HepG2 (cell line): ENCODE results near the gene SIGMAR1. TPM values are rescaled to one million over a fixed set of nuclear protein-coding genes. Genes with fewer than 3 reads are reported as not detected.

ENCODE experiments used
- ATAC-seq: fragments of 200-7000 bp; cut with Tn5 transposase; 3 replicates; pipeline ENCODE4 v1.9.1; 2020; ENCODE audit warnings: mild to moderate bottlenecking, moderate library complexity
- BruUV-seq: library from RNA; stranded (reverse); fragments of 400-500 nt; replicated peaks from 2 replicates; lab custom pipeline; 2021; lab: Mats Ljungman, UMichigan
- CTCF ChIA-PET: fragments of 300-600 bp; formaldehyde crosslinking; extraction: SDS; loops from one replicate; lab custom pipeline; 2021; ENCODE audit warnings: low total read pairs, inconsistent platforms, low intra/inter-chr PET ratio; lab: Yijun Ruan, JAX
- POLR2A ChIA-PET: fragments of 350-600 bp; sonication (Branson Sonifier 250); formaldehyde crosslinking; loops from one replicate; lab custom pipeline; 2020; ENCODE audit warnings: antibody characterized with exemption, inconsistent platforms; lab: Yijun Ruan, JAX
- DNase-seq: peaks from one replicate; pipeline ENCODE4 v3.0.0-alpha.2; 2015; ENCODE audit warnings: low spot score
- FAIRE-seq: peaks from 3 replicates; lab custom pipeline; 2011; peaks lifted over from hg19 to GRCh38; lab: Jason Lieb, UNC
- H2AFZ ChIP-seq: one replicate; pipeline ENCODE4 v1.6.1; 2011; ENCODE audit warnings: low read length, inconsistent platforms
- H3K27ac ChIP-seq: fragments of 300-600 bp; 3 replicates; pipeline ENCODE4 v1.8.0; 2011; ENCODE audit warnings: mixed run types, mild to moderate bottlenecking, mixed read lengths, low read length, inconsistent platforms; ENCODE audit not compliant: insufficient read depth; ENCODE audit errors: extremely low read length
- H3K27me3 ChIP-seq, 2 experiments: fragments of 200-600 bp in 1 of 2; 2 replicates in 1 of 2; 3 replicates in 1 of 2; pipeline versions ENCODE4 v1.6.0 to v1.8.0; 2011; ENCODE audit warnings: low read length in 2 of 2, mild to moderate bottlenecking in 2 of 2, moderate library complexity in 2 of 2, inconsistent platforms in 1 of 2; ENCODE audit not compliant: insufficient read depth in 2 of 2, control insufficient read depth in 1 of 2
- H3K36me3 ChIP-seq, 2 experiments: fragments of 200-600 bp in 1 of 2; replicated peaks in 1 of 2; 2 replicates in 1 of 2; 3 replicates in 1 of 2; pipeline versions ENCODE4 v1.5.1 to v1.8.0; 2011; ENCODE audit warnings: low read length in 2 of 2, inconsistent platforms in 1 of 2; ENCODE audit not compliant: insufficient read depth in 2 of 2, control insufficient read depth in 1 of 2
- H3K4me1 ChIP-seq: 2 replicates; pipeline ENCODE4 v1.5.1; 2012; ENCODE audit warnings: low read length, inconsistent platforms; ENCODE audit not compliant: insufficient read depth
- H3K4me2 ChIP-seq: 2 replicates; pipeline ENCODE4 v1.6.0; 2011; ENCODE audit warnings: low read depth, low read length, inconsistent platforms
- H3K4me3 ChIP-seq, 3 experiments: fragments of 200-600 bp in 1 of 3; sonication (generic), shearing (Covaris generic) in 1 of 3; replicated peaks in 1 of 3; 2 replicates each; pipeline ENCODE4 v1.5.1; 2011 to 2016; ENCODE audit warnings: low read length in 3 of 3, inconsistent platforms in 2 of 3, low read depth in 2 of 3, mild to moderate bottlenecking in 2 of 3, control low read depth in 1 of 3, mixed read lengths in 1 of 3; ENCODE audit not compliant: insufficient read depth in 1 of 3
- H3K79me2 ChIP-seq: one replicate; pipeline ENCODE4 v1.6.1; 2011; ENCODE audit warnings: low read length, inconsistent platforms; ENCODE audit not compliant: insufficient read depth
- H3K9ac ChIP-seq: 2 replicates; pipeline ENCODE4 v1.6.0; 2011; ENCODE audit warnings: mild to moderate bottlenecking, low read depth, low read length, inconsistent platforms; ENCODE audit not compliant: insufficient read depth
- H3K9me3 ChIP-seq: 2 replicates; pipeline ENCODE4 v1.5.1; 2012; ENCODE audit warnings: mild to moderate bottlenecking, low read length
- H4K20me1 ChIP-seq: 2 replicates; pipeline ENCODE4 v1.6.0; 2011; ENCODE audit warnings: inconsistent platforms, mild to moderate bottlenecking, low read length, moderate library complexity; ENCODE audit not compliant: insufficient read depth
- ELF3 ChIP-seq: IDR thresholded peaks from 2 replicates; pipeline ENCODE4 v1.6.1; 2016; ENCODE audit warnings: missing genetic modification reagents, missing compliant biosample characterization
- FOXK1 ChIP-seq: sonication (generic); formaldehyde crosslinking; IDR thresholded peaks from 2 replicates; pipeline ENCODE4 v1.4.0; 2020; ENCODE audit warnings: low read depth, missing genetic modification reagents, borderline replicate concordance
- KAT8 ChIP-seq: IDR thresholded peaks from 2 replicates; pipeline ENCODE4 v1.6.1; 2016; ENCODE audit warnings: missing genetic modification reagents, missing compliant biosample characterization
- MEF2D ChIP-seq: sonication (generic); formaldehyde crosslinking; IDR thresholded peaks from 2 replicates; pipeline ENCODE4 v1.5.1; 2020; ENCODE audit warnings: mild to moderate bottlenecking, missing genetic modification reagents
- SP2 ChIP-seq: sonication (generic); formaldehyde crosslinking; IDR thresholded peaks from 2 replicates; pipeline ENCODE4 v1.5.1; 2020; ENCODE audit warnings: mild to moderate bottlenecking, missing genetic modification reagents
- ZNF543 ChIP-seq: sonication (generic); formaldehyde crosslinking; IDR thresholded peaks from 2 replicates; pipeline ENCODE4 v1.4.0; 2020; ENCODE audit warnings: mild to moderate bottlenecking, missing genetic modification reagents
- WGBS: methylation state at CpG from one replicate; pipeline ENCODE4 v1.1.6; 2017; ENCODE audit warnings: low lambda C conversion rate; 5-methylcytosine and 5-hydroxymethylcytosine counted together
- in situ Hi-C: cut with HindIII; loops from 2 replicates; pipeline ENCODE4 v1.10.0; 2017; ENCODE audit warnings: low pct_unique_long_range_greater_than_20kb; ENCODE audit not compliant: extremely low pct_ligation_motif_present
- intact Hi-C: fragments of 100-400 bp; cut with micrococcal nuclease; formaldehyde crosslinking; loops from one replicate; pipeline ENCODE4 v1.10.0; 2022; ENCODE audit not compliant: unreplicated experiment
- polyA plus RNA-seq, 8 experiments: library from polyadenylated mRNA; depleted of rRNA in 3 of 8; stranded (reverse) in 7 of 8; unstranded in 1 of 8; fragments of >200 nt; fragmentation: Illumina TruSeq in 4 of 8; extraction: Trizol in 4 of 8; gene quantifications; 2 replicates each; pipeline versions ENCODE4 v1.2.1 to v1.2.3, GENCODE V29; 2011 to 2016; ENCODE audit warnings: low read depth in 4 of 8, missing spikeins in 1 of 8, mixed read lengths in 1 of 8; ENCODE audit not compliant: insufficient read depth in 1 of 8
- total RNA-seq, 5 experiments: library from RNA; depleted of rRNA; stranded (reverse); fragments of >200 nt; fragmentation: Illumina TruSeq; extraction: Trizol; gene quantifications; 2 replicates each; pipeline ENCODE4 v1.2.3, GENCODE V29; 2016; ENCODE audit warnings: low read depth in 1 of 5
- TF ChIP-seq, protein P1 (sequence below): sonication (generic); formaldehyde crosslinking; IDR thresholded peaks from 2 replicates; pipeline ENCODE4 v1.8.1; 2023; ENCODE audit warnings: mild to moderate bottlenecking, moderate library complexity, missing genetic modification reagents
- TF ChIP-seq, protein P2 (sequence below): sonication (generic); formaldehyde crosslinking; conservative IDR thresholded peaks from 2 replicates; pipeline ENCODE4 v1.4.0; 2020; ENCODE audit warnings: missing genetic modification reagents
- TF ChIP-seq, protein P3 (sequence below): sonication (generic); formaldehyde crosslinking; IDR thresholded peaks from 2 replicates; pipeline ENCODE4 v1.4.0; 2020; ENCODE audit warnings: missing genetic modification reagents
- TF ChIP-seq, protein P4 (sequence below): sonication (generic); formaldehyde crosslinking; IDR thresholded peaks from 2 replicates; pipeline ENCODE4 v1.8.0; 2022; ENCODE audit warnings: mild to moderate bottlenecking, missing genetic modification reagents, borderline replicate concordance

Gene SIGMAR1
- total and polyA plus RNA-seq, 2 of the 13 experiments (the other 11 are each of a cell fraction or from before 2014, with no cell fraction given): 38.9 to 60.8 TPM

DNA sequence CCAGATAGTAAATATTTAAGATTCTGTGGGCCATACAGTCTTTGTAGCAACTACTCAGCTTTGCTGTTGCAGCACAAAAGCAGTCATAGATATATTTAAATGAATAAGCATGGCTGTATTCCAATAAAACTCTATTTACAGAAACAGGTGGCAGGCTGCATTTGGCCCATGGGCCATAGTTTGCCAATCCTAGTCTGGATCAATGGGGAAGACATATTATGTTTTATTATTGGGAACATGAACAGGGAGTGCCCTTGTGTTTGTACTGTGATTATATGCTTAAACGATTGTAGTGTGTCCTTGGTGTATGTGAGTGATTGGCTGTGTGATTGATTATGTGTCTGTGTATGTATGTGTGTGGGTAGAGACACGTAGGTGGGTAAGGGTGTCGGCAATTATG, 36.9 kb upstream of the SIGMAR1 start:
- in situ Hi-C loops (no loop called here), intact Hi-C loops (no loop called here)
- no peaks in the 10 kb centered on the region for H3K79me2 ChIP-seq
- no peak for ATAC-seq
- H3K9me3 ChIP-seq: no peaks in the 10 kb centered on the region
- H3K27me3 ChIP-seq: no peaks in the 10 kb centered on the region
- H3K4me2 ChIP-seq: no peak overlapping the region
- no peak for DNase-seq
- no peak overlapping the region for H3K9ac ChIP-seq
- BruUV-seq: no TSS peak
- CTCF ChIA-PET: interaction anchor here (0.7 to 6.1 kb wide), 5 partner anchors 11 to 62 kb away, joined by 3 to 178 read pairs (median 4); no protein-coding TSS in a partner anchor
- H3K36me3 ChIP-seq: no peaks in the 10 kb centered on the region
- POLR2A ChIA-PET: no interaction called here
- H3K4me1 ChIP-seq: peaks cover 4% of the 10 kb centered on the region; the same call in 1 of the 2 replicates
- H2AFZ ChIP-seq: no peak overlapping the region
- H3K27ac ChIP-seq: no peak overlapping the region
- WGBS: 60% methylated on average over 3 of the region's 3 CpGs
- no peaks in the 10 kb centered on the region for H4K20me1 ChIP-seq
- H3K4me3 ChIP-seq: no peak overlapping the region
- no peak for FAIRE-seq
- TF ChIP-seq, protein P1, sequence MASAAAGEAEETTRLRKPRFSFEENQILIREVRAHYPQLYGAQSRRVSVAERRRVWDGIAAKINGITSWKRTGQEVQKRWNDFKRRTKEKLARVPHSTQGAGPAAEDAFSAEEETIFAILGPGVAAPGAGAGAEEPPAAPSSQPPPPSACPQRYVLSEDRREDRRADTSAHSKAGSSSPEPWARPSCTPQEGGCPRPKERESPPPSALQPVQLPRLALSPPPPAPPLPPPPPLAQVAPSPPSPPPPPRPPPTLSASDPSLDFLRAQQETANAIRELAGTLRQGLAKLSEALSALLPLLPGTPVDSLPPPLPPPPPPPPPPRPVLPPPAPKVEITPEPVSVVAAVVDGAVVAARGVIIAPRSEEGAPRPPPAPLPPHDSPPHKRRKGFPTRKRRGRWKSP: no peak
- TF ChIP-seq ZNF543 (CRISPR knock-in tag) (no peak), FOXK1 (no peak), SP2 (CRISPR knock-in tag) (no peak), MEF2D (no peak), KAT8 (CRISPR knock-in tag) (no peak), ELF3 (no peak)
- TF ChIP-seq, protein P2, sequence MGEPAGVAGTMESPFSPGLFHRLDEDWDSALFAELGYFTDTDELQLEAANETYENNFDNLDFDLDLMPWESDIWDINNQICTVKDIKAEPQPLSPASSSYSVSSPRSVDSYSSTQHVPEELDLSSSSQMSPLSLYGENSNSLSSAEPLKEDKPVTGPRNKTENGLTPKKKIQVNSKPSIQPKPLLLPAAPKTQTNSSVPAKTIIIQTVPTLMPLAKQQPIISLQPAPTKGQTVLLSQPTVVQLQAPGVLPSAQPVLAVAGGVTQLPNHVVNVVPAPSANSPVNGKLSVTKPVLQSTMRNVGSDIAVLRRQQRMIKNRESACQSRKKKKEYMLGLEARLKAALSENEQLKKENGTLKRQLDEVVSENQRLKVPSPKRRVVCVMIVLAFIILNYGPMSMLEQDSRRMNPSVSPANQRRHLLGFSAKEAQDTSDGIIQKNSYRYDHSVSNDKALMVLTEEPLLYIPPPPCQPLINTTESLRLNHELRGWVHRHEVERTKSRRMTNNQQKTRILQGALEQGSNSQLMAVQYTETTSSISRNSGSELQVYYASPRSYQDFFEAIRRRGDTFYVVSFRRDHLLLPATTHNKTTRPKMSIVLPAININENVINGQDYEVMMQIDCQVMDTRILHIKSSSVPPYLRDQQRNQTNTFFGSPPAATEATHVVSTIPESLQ (CRISPR knock-in tag): no peak
- TF ChIP-seq, protein P3, sequence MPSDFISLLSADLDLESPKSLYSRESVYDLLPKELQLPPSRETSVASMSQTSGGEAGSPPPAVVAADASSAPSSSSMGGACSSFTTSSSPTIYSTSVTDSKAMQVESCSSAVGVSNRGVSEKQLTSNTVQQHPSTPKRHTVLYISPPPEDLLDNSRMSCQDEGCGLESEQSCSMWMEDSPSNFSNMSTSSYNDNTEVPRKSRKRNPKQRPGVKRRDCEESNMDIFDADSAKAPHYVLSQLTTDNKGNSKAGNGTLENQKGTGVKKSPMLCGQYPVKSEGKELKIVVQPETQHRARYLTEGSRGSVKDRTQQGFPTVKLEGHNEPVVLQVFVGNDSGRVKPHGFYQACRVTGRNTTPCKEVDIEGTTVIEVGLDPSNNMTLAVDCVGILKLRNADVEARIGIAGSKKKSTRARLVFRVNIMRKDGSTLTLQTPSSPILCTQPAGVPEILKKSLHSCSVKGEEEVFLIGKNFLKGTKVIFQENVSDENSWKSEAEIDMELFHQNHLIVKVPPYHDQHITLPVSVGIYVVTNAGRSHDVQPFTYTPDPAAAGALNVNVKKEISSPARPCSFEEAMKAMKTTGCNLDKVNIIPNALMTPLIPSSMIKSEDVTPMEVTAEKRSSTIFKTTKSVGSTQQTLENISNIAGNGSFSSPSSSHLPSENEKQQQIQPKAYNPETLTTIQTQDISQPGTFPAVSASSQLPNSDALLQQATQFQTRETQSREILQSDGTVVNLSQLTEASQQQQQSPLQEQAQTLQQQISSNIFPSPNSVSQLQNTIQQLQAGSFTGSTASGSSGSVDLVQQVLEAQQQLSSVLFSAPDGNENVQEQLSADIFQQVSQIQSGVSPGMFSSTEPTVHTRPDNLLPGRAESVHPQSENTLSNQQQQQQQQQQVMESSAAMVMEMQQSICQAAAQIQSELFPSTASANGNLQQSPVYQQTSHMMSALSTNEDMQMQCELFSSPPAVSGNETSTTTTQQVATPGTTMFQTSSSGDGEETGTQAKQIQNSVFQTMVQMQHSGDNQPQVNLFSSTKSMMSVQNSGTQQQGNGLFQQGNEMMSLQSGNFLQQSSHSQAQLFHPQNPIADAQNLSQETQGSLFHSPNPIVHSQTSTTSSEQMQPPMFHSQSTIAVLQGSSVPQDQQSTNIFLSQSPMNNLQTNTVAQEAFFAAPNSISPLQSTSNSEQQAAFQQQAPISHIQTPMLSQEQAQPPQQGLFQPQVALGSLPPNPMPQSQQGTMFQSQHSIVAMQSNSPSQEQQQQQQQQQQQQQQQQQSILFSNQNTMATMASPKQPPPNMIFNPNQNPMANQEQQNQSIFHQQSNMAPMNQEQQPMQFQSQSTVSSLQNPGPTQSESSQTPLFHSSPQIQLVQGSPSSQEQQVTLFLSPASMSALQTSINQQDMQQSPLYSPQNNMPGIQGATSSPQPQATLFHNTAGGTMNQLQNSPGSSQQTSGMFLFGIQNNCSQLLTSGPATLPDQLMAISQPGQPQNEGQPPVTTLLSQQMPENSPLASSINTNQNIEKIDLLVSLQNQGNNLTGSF (CRISPR knock-in tag): no peak
- TF ChIP-seq, protein P4, sequence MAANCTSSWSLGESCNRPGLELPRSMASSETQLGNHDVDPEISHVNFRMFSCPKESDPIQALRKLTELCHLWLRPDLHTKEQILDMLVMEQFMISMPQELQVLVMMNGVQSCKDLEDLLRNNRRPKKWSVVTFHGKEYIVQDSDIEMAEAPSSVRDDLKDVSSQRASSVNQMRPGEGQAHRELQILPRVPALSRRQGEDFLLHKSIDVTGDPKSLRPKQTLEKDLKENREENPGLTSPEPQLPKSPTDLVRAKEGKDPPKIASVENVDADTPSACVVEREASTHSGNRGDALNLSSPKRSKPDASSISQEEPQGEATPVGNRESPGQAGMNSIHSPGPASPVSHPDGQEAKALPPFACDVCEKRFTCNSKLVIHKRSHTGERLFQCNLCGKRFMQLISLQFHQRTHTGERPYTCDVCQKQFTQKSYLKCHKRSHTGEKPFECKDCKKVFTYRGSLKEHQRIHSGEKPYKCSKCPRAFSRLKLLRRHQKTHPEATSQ (CRISPR knock-in tag): no peak
